CD8-positive, alpha-beta memory T cell (primary cell): Measurements from ENCODE around the gene AURKB. TPM values are rescaled to one million over a fixed set of nuclear protein-coding genes. Genes with fewer than 3 reads are reported as not detected.
A peak's percentile ranks its signal among the peaks of the same experiment; 100 is the strongest.
"Not testable (repeated sequence)": the region's sequence is repeated elsewhere in the genome, so short reads cannot be mapped to it uniquely, and the experiment has no call there.

Source experiments
- CTCF ChIA-PET: fragments of 350-600 bp; sonication (Branson Sonifier 250); formaldehyde crosslinking; loops from one replicate; lab custom pipeline; 2021; ENCODE audit warnings: antibody characterized with exemption; lab: Charles Lee
- POLR2A ChIA-PET: fragments of 350-600 bp; sonication (Branson Sonifier 250); formaldehyde crosslinking; loops from one replicate; lab custom pipeline; 2021; ENCODE audit warnings: antibody characterized with exemption; lab: Charles Lee
- DNase-seq, 5 donors: peaks; one replicate each; pipeline versions ENCODE4 v3.0.0 to v3.0.0-alpha.2; 2020 to 2022; ENCODE audit warnings: mixed read lengths in 1 of 5
- H3K27ac ChIP-seq: one replicate; pipeline ENCODE4 v1.7.0; 2013; ENCODE audit warnings: low read depth, mild to moderate bottlenecking, low read length, moderate library complexity
- H3K27me3 ChIP-seq: 2 replicates; pipeline ENCODE4 v1.7.0; 2013; ENCODE audit warnings: low read length, mild to moderate bottlenecking; ENCODE audit not compliant: insufficient read depth, poor library complexity, severe bottlenecking
- H3K36me3 ChIP-seq: 2 replicates; pipeline ENCODE4 v1.7.0; 2013; ENCODE audit warnings: mild to moderate bottlenecking, low read length, moderate library complexity; ENCODE audit not compliant: insufficient read depth
- H3K4me1 ChIP-seq: 2 replicates; pipeline ENCODE4 v1.7.0; 2013; ENCODE audit warnings: mild to moderate bottlenecking, low read length, moderate library complexity; ENCODE audit not compliant: insufficient read depth
- H3K4me3 ChIP-seq: 2 replicates; pipeline ENCODE4 v1.7.0; 2013; ENCODE audit warnings: mild to moderate bottlenecking, low read length
- H3K9me3 ChIP-seq: 2 replicates; pipeline ENCODE4 v1.7.0; 2013; ENCODE audit warnings: mild to moderate bottlenecking, low read length
- H3K27ac Mint-ChIP-seq, 8 donors: one replicate each; pipeline ENCODE4 v1.8.0; 2020 to 2021; ENCODE audit warnings: mixed read lengths in 8 of 8, mild to moderate bottlenecking in 6 of 8, inconsistent platforms in 3 of 8, moderate library complexity in 3 of 8
- H3K27me3 Mint-ChIP-seq, 2 donors: one replicate each; pipeline ENCODE4 v1.8.0; 2020 to 2021; ENCODE audit warnings: mixed read lengths in 2 of 2, mild to moderate bottlenecking in 1 of 2, moderate library complexity in 1 of 2
- H3K36me3 Mint-ChIP-seq, 3 donors: one replicate each; pipeline ENCODE4 v1.8.0; 2020 to 2021; ENCODE audit warnings: mixed read lengths in 3 of 3, inconsistent platforms in 1 of 3, mild to moderate bottlenecking in 1 of 3
- H3K4me1 Mint-ChIP-seq, 3 donors: one replicate each; pipeline ENCODE4 v1.8.0; 2020 to 2021; ENCODE audit warnings: mixed read lengths in 3 of 3, inconsistent platforms in 1 of 3, mild to moderate bottlenecking in 1 of 3
- H3K4me3 Mint-ChIP-seq, 7 donors: one replicate each; pipeline ENCODE4 v1.8.0; 2020 to 2021; ENCODE audit warnings: mixed read lengths in 7 of 7, mild to moderate bottlenecking in 6 of 7, moderate library complexity in 4 of 7, inconsistent platforms in 2 of 7
- H3K9me3 Mint-ChIP-seq, 5 donors: one replicate each; pipeline ENCODE4 v1.8.0; 2020 to 2022; ENCODE audit warnings: mixed read lengths in 5 of 5, mild to moderate bottlenecking in 3 of 5, moderate library complexity in 2 of 5, inconsistent platforms in 1 of 5
- polyA plus RNA-seq: library from polyadenylated mRNA; unstranded; fragments of 300-500 nt; fragmentation: Illumina TruSeq; gene quantifications from one replicate; pipeline ENCODE4 v1.2.3, GENCODE V29; 2021
- total RNA-seq, 2 experiments: library from RNA; stranded (reverse); gene quantifications; one replicate each; pipeline ENCODE4 v1.2.3, GENCODE V29; 2021

AURKB gene
- total and polyA plus RNA-seq, 3 experiments from 2014 or later = 0.63 to 94.4 (median 88.1) TPM

DNA sequence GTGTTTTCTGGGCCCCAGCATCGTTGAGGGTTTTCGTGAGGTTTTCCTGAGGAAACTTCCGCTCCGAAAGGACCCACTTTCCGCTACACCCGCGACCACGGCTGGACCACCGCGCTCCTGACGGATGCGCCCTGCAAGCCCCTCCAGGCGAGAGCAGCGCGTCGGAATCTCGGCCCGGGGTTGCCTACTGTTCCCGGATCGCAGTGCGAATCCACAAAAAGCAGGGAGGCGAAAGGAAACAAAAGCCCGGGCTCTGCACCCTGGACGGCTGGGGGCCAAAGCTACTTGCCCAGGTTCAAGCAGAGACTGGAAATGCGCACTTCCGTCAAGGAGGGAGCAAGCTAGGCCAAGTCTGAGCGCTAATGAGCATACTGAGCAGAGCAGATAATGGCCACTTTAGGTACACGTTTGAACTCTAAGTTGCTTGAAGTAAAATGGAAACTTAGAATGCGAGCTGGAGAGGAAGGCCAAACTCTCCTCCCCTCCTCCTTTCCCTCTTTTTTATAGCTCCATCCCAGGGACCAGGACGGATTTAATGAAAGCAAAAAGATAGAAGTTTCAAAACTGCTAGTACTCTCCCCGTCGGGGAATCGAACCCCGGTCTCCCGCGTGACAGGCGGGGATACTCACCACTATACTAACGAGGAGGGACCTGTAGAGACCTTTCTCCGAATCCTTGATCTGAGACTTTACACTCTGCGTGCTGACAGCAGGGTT lies 11.4 kb upstream of the AURKB start:
- peaks cover 0 to 17% (median 6%) of the 10 kb centered on the region in 5 donors for H3K9me3 Mint-ChIP-seq
- H3K4me1 Mint-ChIP-seq = peaks cover 56 to 73% (median 70%) of the 10 kb centered on the region in 3 donors
- H3K4me1 ChIP-seq = peaks cover 35% of the 10 kb centered on the region

GRCh38 chr17:8220783-8221662 lies 10.6 kb upstream of the AURKB start:
- peaks cover 0 to 21% of the 10 kb centered on the region in 2 donors for H3K27me3 Mint-ChIP-seq
- Histone ChIP-seq H3K27me3 (no peaks in the 10 kb centered on the region), H3K4me3 (peak overlapping the region; percentile 98), H3K27ac (peak overlapping the region; percentile 86), H3K36me3 (peaks cover 3% of the 10 kb centered on the region), H3K9me3 (no peaks in the 10 kb centered on the region), H3K4me1 (peaks cover 27% of the 10 kb centered on the region)
- peak overlapping the region; percentile 86 to 98 (median 97) for H3K4me3 Mint-ChIP-seq
- peak overlapping the region; percentile 94 to 100 (median 96) for H3K27ac Mint-ChIP-seq
- H3K36me3 Mint-ChIP-seq = peaks cover 2 to 35% (median 3%) of the 10 kb centered on the region in 3 donors
- DNase-seq = peak; percentile 75 to 88 (median 80)
- ChIA-PET CTCF (interaction anchor here (0.6 to 5.6 kb wide), 23 partner anchors 8 to 142 kb away, joined by 3 to 63 read pairs (median 10); partner anchors contain the start of genes AURKB, BORCS6, CTC1 and PER1), POLR2A (interaction anchor here (0.6 to 8.4 kb wide), 17 partner anchors 11 to 101 kb away, joined by 3 to 149 read pairs (median 11); partner anchors contain the start of genes ALOXE3, AURKB, BORCS6 and CTC1)
- peaks cover 49 to 67% (median 62%) of the 10 kb centered on the region in 3 donors for H3K4me1 Mint-ChIP-seq
- peaks cover 0 to 17% (median 6%) of the 10 kb centered on the region in 5 donors for H3K9me3 Mint-ChIP-seq

More for the DNA sequence above, 11.4 kb upstream of the AURKB start:
- DNase-seq = peak; percentile 80 to 95 (median 91)
- peak overlapping the region; percentile 86 to 98 (median 97) for H3K4me3 Mint-ChIP-seq
- Histone ChIP-seq H3K27me3 (no peaks in the 10 kb centered on the region), H3K4me3 (peak overlapping the region; percentile 98), H3K36me3 (peaks cover 3% of the 10 kb centered on the region), H3K9me3 (no peaks in the 10 kb centered on the region), H3K27ac (peak overlapping the region; percentile 86)
- peaks cover 0 to 25% of the 10 kb centered on the region in 2 donors for H3K27me3 Mint-ChIP-seq
- CTCF ChIA-PET = interaction anchor here (1.0 to 5.6 kb wide), 22 partner anchors 9 to 143 kb away, joined by 3 to 63 read pairs (median 10); partner anchors contain the start of genes AURKB, BORCS6, CTC1 and PER1
- H3K36me3 Mint-ChIP-seq = peaks cover 2 to 41% (median 3%) of the 10 kb centered on the region in 3 donors
- H3K27ac Mint-ChIP-seq = peak overlapping the region; percentile 94 to 100 (median 96)
- POLR2A ChIA-PET = interaction anchor here (0.5 to 8.4 kb wide), 21 partner anchors 10 to 102 kb away, joined by 3 to 149 read pairs (median 4); partner anchors contain the start of genes ALOXE3, AURKB, BORCS6 and CTC1

DNA sequence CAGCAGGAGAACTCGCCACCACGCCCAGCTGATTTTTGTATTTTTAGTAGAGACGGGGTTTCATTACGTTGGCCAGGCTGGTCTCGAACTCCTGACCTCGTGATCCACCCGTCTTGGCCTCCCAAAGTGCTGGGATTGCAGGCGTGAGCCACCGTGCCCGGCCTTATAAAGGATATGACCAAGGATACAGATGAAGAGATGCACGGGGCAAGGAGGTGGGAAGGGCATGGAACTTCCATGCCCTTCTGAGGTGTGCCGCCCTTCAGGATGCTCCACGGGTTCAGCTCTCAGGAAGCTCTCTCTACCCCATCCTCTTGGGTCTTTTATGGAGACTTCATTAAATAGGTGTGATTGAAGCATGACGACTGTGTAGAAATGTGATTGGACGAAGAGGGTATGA lies 3.6 kb upstream of the AURKB start:
- peak overlapping the region in 2 of 8 donors; percentile 23 to 56 for H3K27ac Mint-ChIP-seq
- H3K4me3 ChIP-seq, H3K27me3 ChIP-seq, H3K36me3 ChIP-seq, H3K36me3 Mint-ChIP-seq, CTCF ChIA-PET, DNase-seq, H3K27ac ChIP-seq, H3K9me3 ChIP-seq, H3K9me3 Mint-ChIP-seq, POLR2A ChIA-PET, H3K27me3 Mint-ChIP-seq: not testable (repeated sequence)
- H3K4me3 Mint-ChIP-seq = peak overlapping the region in 1 of 7 donors; percentile 74
- H3K4me1 ChIP-seq = peaks cover 12% of the 10 kb centered on the region
- H3K4me1 Mint-ChIP-seq = peaks cover 19 to 26% (median 23%) of the 10 kb centered on the region in 3 donors

GRCh38 chr17:8212312-8213180 lies 2.2 kb upstream of the AURKB start:
- Mint-ChIP-seq H3K4me3 (peak overlapping the region in 2 of 7 donors; percentile 23 to 83), H3K4me1 (peaks cover 15 to 22% (median 17%) of the 10 kb centered on the region in 3 donors), H3K27me3 (peaks cover 0 to 3% of the 10 kb centered on the region in 2 donors), H3K36me3 (peaks cover 0 to 4% (median 0%) of the 10 kb centered on the region in 3 donors), H3K27ac (no peak overlapping the region), H3K9me3 (no peaks in the 10 kb centered on the region)
- H3K4me3 ChIP-seq = no peak overlapping the region
- no peaks in the 10 kb centered on the region for H3K36me3 ChIP-seq
- H3K4me1 ChIP-seq = peaks cover 12% of the 10 kb centered on the region
- no peaks in the 10 kb centered on the region for H3K27me3 ChIP-seq
- DNase-seq = no peak
- ChIA-PET CTCF (interaction anchor here (1.1 to 1.4 kb wide), 2 partner anchors 9 to 23 kb away, joined by 3 to 5 read pairs; no protein-coding TSS in a partner anchor), POLR2A (no interaction called here)
- H3K9me3 ChIP-seq = no peaks in the 10 kb centered on the region
- H3K27ac ChIP-seq = no peak overlapping the region

DNA sequence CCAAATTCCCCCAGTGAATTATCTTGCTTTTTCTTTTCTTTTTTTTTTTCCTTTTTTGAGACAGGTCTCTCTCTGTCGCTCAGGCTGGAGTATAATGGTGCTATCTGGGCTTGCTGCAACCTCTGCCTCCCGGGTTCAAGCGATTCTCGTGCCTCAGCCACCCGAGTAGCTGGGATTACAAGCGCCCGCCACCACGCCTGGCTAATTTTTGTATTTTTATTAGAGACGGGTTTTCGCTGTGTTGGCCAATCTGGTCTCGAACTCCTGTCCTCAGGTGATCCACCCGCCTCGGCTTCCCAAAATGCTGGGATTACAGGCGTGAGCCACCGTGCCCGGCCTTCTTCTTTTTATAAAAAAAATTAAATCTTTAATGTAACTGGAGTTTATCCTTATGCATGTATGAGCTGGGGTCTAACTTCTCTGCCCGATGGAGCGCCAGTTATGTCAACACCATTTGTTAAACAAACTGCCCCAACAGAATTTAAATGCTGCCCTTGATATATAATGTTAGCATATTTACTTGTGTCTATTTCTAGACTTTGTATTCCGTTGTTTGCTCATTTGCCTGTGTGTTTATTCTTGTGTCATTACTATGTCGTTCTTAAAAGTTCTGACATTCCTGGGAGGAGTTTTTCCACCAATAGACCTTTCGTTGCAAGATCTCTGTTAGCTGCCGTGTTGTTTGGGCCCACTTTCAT lies 535 bp upstream of the AURKB start:
- H3K36me3 ChIP-seq = no peaks in the 10 kb centered on the region
- CTCF ChIA-PET = interaction anchor here (0.7 to 1.8 kb wide), 8 partner anchors 11 to 132 kb away, joined by 3 to 10 read pairs (median 4); no protein-coding TSS in a partner anchor
- peak overlapping the region; percentile 93 for H3K4me3 ChIP-seq
- no peaks in the 10 kb centered on the region for H3K9me3 Mint-ChIP-seq
- no peak for DNase-seq
- peak overlapping the region; percentile 83 to 96 (median 89) for H3K4me3 Mint-ChIP-seq
- peaks cover 12% of the 10 kb centered on the region for H3K4me1 ChIP-seq
- H3K27me3 ChIP-seq = no peaks in the 10 kb centered on the region
- peaks cover 0 to 3% of the 10 kb centered on the region in 2 donors for H3K27me3 Mint-ChIP-seq
- POLR2A ChIA-PET = interaction anchor here (0.5 to 2.4 kb wide), 16 partner anchors 8 to 1176 kb away, joined by 3 to 24 read pairs (median 4); partner anchors contain the start of genes CTC1 and SLC25A35
- no peaks in the 10 kb centered on the region for H3K9me3 ChIP-seq
- peak overlapping the region; percentile 61 for H3K27ac ChIP-seq
- H3K27ac Mint-ChIP-seq = peak overlapping the region; percentile 53 to 95 (median 92)
- H3K36me3 Mint-ChIP-seq = peaks cover 0 to 4% (median 0%) of the 10 kb centered on the region in 3 donors
- H3K4me1 Mint-ChIP-seq = peaks cover 15 to 22% (median 17%) of the 10 kb centered on the region in 3 donors

GRCh38 chr17:8206536-8206935 lies 3.8 kb downstream of the AURKB start:
- Histone ChIP-seq H3K27me3 (no peaks in the 10 kb centered on the region), H3K36me3 (no peaks in the 10 kb centered on the region), H3K4me3 (no peak overlapping the region), H3K4me1 (peaks cover 12% of the 10 kb centered on the region), H3K9me3 (no peaks in the 10 kb centered on the region), H3K27ac (no peak overlapping the region)
- no peak for DNase-seq
- peak overlapping the region in 1 of 8 donors; percentile 42 for H3K27ac Mint-ChIP-seq
- no peaks in the 10 kb centered on the region for H3K9me3 Mint-ChIP-seq
- peak overlapping the region in 1 of 7 donors; percentile 72 for H3K4me3 Mint-ChIP-seq
- ChIA-PET CTCF (interaction anchor here (1.1 to 1.9 kb wide), 3 partner anchors 13 to 48 kb away, joined by 3 to 9 read pairs (median 6); no protein-coding TSS in a partner anchor), POLR2A (no interaction called here)
- peaks cover 0 to 4% (median 0%) of the 10 kb centered on the region in 3 donors for H3K36me3 Mint-ChIP-seq
- H3K4me1 Mint-ChIP-seq = peaks cover 15 to 17% (median 17%) of the 10 kb centered on the region in 3 donors
- H3K27me3 Mint-ChIP-seq = peaks cover 0 to 3% of the 10 kb centered on the region in 2 donors
